ENCODE data around the gene ENTPD2. TPM values are rescaled to one million over a fixed set of nuclear protein-coding genes. Genes with fewer than 3 reads are reported as not detected.

The ENTPD2 gene
- total and polyA plus RNA-seq, 12 donors: 0.28 to 1.7 (median 0.49) TPM; not detected in 6

- Histone ChIP-seq H3K27ac (no peak overlapping the region), H3K27me3 (no peaks in the 10 kb centered on the region), H3K36me3 (replicated peaks in 1 of 2) (no peaks in the 10 kb centered on the region), H3K4me3 (no peak overlapping the region), H3K9me3 (replicated peaks in 1 of 3) (no peaks in the 10 kb centered on the region), H3K4me1 (replicated peaks in 1 of 2) (peaks cover 17 to 21% of the 10 kb centered on the region in 2 donors)
- WGBS, 4 donors: 71 to 75% (median 72%) methylated on average over 11 of the region's 11 CpGs
- no peak for TF ChIP-seq CTCF (IDR thresholded peaks at IDR 0.05)
- no peak for TF ChIP-seq POLR2A (IDR thresholded peaks at IDR 0.05)
- intact Hi-C loops (cut with DNase I): no loop called here
- peak in 1 of 7 donors; percentile 21 for DNase-seq
These were observed 35.5 kb upstream of the ENTPD2 start for GRCh38 chr9:137089232-137089947.

GRCh38 chr9:137088121-137088520 is 34.3 kb upstream of the ENTPD2 start:
- Histone ChIP-seq H3K27me3 (no peaks in the 10 kb centered on the region), H3K4me3 (no peak overlapping the region), H3K27ac (no peak overlapping the region), H3K4me1 (replicated peaks in 1 of 2) (peaks cover 24 to 31% of the 10 kb centered on the region in 2 donors), H3K36me3 (replicated peaks in 1 of 2) (peaks cover 0 to under 1% of the 10 kb centered on the region in 2 donors), H3K9me3 (replicated peaks in 1 of 3) (no peaks in the 10 kb centered on the region)
- TF ChIP-seq CTCF (IDR thresholded peaks at IDR 0.05) (no peak), POLR2A (IDR thresholded peaks at IDR 0.05) (no peak)
- DNase-seq: no peak
- WGBS, 4 donors: 82 to 87% (median 84%) methylated on average over 5 of the region's 5 CpGs
- intact Hi-C loops (cut with DNase I): no loop called here

GRCh38 chr9:137087409-137087925 is 33.6 kb upstream of the ENTPD2 start:
- WGBS, 4 donors: 8 to 19% (median 14%) methylated on average over 17 to 22 of the region's 22 CpGs
- no peaks in the 10 kb centered on the region for H3K27me3 ChIP-seq
- peaks cover 0 to 7% of the 10 kb centered on the region in 2 donors for H3K36me3 ChIP-seq (replicated peaks in 1 of 2)
- DNase-seq: peak in 2 of 7 donors; percentile 37 to 48
- intact Hi-C loops (cut with DNase I): no loop called here
- peak overlapping the region in 3 of 4 donors; percentile 49 to 74 (median 65) for H3K4me3 ChIP-seq
- peak overlapping the region in 4 of 5 donors; percentile 63 to 95 (median 94) for H3K27ac ChIP-seq
- peaks cover 24 to 35% of the 10 kb centered on the region in 2 donors for H3K4me1 ChIP-seq (replicated peaks in 1 of 2)
- TF ChIP-seq POLR2A (IDR thresholded peaks at IDR 0.05) (no peak), CTCF (IDR thresholded peaks at IDR 0.05) (no peak)
- H3K9me3 ChIP-seq (replicated peaks in 1 of 3): no peaks in the 10 kb centered on the region

GRCh38 chr9:137086531-137087408 is 32.9 kb upstream of the ENTPD2 start, which contains the start of gene MAN1B1:
TSS of gene MAN1B1 (plus strand) at chr9:137086985. CDS start at chr9:137087000, 15 bp downstream.
- TF ChIP-seq CTCF (IDR thresholded peaks at IDR 0.05) (no peak), POLR2A (IDR thresholded peaks at IDR 0.05) (peak; percentile 84 to 89)
- Histone ChIP-seq H3K4me3 (peak within 1 kb of the TSS; percentile 31 to 74 (median 57)), H3K36me3 (replicated peaks in 1 of 2) (peaks cover 0 to 12% of the 10 kb centered on the region in 2 donors), H3K9me3 (replicated peaks in 1 of 3) (no peaks in the 10 kb centered on the region), H3K27ac (peak within 1 kb of the TSS; percentile 57 to 95 (median 94)), H3K27me3 (no peaks in the 10 kb centered on the region), H3K4me1 (replicated peaks in 1 of 2) (peaks cover 24 to 35% of the 10 kb centered on the region in 2 donors)
- DNase-seq: peak; percentile 99
- 0 to 1% (median 0%) methylated on average over 16 to 100 of the region's 101 CpGs for WGBS, 4 donors
- intact Hi-C loops (cut with DNase I): no loop called here

Data from adrenal gland (tissue), 12 donors.